Daoy (cell line): ENCODE results near the gene PAN2. TPM values are rescaled to one million over a fixed set of nuclear protein-coding genes. Genes with fewer than 3 reads are reported as not detected.
"Not testable (repeated sequence)": the region's sequence is repeated elsewhere in the genome, so short reads cannot be mapped to it uniquely, and the experiment has no call there.

Source experiments
- DNase-seq: peaks from one replicate; pipeline ENCODE4 v3.0.0-alpha.2; 2015; ENCODE audit warnings: low read depth
- total RNA-seq: library from RNA; depleted of rRNA; stranded (reverse); fragments of >200 nt; shearing (Covaris generic); gene quantifications from 2 replicates; pipeline ENCODE4 v1.2.3, GENCODE V29; 2014

Gene PAN2
- total RNA-seq, 1 experiment from 2014 or later: 19.9 TPM

DNA sequence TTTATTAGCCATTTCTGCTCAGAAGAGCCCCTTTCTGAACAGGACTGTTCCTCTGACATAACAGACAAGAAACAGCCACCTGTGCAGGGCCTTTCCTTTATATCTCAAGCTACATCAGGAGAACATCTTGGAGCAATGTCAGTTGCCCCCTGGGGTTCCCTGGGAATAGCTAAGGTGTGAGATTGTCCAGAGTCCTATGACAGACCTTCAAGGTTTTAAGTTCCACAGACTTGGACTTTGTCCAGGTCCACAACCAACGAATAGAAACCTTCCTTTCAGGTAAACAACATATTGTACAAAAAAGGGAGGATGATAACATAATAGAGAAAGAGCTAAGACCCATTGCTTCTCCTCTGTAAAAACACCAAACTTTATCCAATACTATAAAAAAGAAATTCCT is 7.8 kb upstream of the PAN2 start:
- DNase-seq: no peak

DNA sequence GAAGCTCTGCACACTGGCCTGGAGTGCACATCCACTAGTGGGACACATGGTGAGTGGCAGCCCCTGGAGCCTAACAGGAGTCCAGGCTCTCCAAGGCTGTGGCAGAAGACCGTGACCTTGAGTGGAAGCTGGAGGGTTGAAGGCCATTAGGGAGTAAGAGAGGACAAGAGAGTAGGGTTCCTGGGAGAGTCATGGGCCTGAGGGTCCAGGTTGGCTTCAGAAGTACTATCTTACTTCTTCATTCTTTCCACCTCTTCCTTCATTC is 5.3 kb upstream of the PAN2 start:
- no peak for DNase-seq

DNA sequence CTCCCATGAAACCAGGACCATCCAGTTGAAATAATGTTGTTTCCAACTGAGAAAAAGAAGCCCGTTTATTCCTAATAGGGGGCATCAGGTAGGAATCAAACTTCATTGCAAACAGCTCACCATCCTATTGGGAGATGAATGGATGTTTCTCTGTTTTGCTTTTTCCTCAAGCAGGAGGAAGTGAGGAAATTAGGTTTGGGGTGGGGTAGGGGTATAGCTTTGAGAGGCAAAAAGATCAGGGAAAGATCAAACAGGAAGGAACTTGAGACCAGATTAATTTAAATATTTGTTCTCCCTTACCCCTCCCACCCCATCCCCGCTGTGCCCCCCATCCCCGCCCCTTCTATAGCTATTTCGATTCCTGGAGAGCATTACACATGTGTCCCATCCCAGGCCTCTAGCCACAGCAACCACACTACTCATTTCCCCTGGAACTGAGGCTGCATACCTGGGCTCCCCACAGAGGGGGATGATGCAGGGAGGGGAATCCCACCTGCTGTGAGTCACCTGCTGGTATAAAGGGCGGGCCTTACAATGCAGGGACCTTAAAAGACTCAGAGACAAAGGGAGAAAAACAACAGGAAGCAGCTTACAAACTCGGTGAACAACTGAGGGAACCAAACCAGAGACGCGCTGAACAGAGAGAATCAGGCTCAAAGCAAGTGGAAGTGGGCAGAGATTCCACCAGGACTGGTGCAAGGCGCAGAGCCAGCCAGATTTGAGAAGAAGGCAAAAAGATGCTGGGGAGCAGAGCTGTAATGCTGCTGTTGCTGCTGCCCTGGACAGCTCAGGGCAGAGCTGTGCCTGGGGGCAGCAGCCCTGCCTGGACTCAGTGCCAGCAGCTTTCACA is 4.7 kb upstream of the PAN2 start, which contains the start of gene IL23A:
Gene IL23A, plus strand, starts transcription at position 577 of the 850 bp plus-strand sequence. Its CDS starts 161 bp downstream, at position 738.
- DNase-seq: peak; percentile 75

DNA sequence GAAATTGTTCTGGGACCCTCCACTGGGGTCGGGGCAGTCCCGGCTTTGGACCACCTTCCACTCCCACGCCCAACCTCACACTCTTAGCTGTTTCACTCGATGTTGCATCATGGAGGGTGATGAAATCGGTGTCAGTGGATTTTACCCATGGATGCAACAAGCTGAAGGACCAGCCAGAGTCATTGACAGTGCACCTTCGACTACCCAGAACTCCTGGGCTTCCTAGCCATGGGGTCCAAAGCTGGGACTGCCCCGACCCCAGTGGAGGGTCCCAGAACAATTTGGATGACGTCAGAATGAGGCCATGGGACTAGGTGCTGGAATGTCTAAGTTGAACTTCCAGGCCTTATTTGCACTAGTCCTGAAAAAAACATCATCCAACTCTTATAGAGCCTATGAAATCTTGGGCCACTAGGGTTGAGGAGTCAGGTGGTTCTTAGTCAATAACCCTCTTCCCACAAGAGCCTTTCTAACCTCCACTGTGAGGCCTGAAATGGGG is 4.0 kb upstream of the PAN2 start:
- DNase-seq: no peak

DNA sequence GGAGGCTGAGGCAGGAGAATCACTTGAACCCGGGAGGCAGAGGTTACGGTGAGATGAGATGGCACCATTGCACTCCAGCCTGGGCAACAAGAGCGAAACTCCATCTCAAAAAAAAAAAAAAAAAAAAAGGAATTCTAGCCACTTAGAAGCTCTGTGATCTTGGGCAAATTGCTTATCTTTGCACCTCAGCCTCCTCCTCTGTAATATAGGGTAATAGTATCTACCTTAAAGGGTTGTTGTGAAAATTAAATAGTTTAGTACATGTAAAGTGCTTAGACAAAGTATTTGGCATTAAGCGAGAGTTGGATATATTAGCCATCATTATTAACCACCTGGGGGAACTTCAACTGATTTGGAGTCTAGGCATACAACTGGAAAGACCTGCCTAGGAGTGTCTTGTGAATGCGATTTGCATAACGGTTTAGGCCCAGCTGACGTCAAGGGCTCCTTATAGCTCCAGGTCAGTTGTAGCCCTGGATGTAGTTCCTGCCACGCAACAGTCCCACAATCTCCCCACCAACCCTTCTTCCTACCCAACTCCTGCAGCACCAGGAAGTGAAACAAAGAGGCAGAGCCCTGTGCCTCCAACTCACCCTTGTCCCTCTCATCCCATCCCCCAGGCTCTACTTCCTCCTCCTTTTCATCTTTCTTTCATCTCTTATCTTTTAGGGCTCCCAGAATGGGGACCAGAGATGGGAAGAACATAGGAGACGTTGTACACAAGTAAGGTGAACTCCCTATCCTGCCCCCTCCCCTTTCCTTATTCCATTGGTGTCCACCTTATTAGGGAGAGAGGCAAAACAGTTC is 2.8 kb upstream of the PAN2 start:
- no peak for DNase-seq

DNA sequence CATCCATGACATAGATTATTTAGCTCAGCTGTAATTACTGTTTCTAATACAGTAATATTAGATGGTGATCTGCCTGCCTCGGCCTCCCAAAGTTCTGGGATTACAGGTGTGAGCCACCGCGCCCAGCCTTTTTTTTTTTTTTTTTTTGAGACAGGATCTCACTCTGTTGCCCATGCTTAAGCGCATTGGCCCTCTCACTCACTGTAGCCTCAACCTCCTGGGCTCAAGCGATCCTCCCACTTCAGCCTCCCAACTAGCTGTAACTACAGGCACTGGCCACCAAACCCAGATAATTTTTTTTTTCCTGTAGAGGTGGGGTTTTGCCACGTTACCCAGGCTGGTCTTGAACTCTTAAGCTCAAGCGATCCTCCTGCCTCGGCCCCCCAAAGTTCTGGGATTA is 1.7 kb upstream of the PAN2 start:
- not testable (repeated sequence) for DNase-seq

DNA sequence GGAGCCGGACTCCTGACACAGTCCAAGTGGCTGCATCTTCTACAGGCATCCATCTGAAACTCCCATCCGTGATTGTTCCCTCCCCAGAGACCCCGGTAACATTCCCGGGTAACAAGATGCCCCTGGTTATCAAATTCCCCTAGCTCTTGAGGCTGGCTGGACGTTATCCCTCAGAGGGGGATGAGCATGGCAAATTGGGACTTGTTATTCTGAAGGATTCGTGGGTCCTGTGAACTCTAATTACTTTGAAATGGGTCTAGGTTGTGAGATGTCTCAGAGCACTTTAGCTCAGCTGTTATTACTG is 642 bp upstream of the PAN2 start:
- DNase-seq: no peak

DNA sequence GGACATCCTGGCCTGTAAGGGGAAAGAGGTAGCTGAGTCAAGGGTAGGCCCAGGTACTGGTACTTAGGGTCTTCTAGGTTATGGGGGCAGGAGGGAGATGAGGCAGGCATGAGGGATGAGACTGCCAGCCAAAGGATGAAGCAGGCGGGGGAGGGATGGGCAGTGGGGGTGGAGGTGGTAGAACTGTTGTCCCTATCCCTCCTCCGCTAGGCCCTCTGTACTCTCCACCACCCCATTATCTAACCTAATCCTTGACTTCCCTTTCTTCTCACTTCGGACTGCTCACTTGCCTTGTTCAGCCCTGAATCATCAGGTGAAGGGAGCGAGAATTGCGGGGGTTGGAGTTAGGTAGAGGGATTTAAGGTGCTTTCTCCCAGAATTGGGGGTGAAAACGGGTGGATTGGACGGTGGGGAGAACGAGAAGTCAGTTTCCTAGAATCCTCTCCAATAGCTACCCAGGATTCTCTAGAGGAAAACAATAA is 562 bp downstream of the PAN2 start:
- DNase-seq: no peak

DNA sequence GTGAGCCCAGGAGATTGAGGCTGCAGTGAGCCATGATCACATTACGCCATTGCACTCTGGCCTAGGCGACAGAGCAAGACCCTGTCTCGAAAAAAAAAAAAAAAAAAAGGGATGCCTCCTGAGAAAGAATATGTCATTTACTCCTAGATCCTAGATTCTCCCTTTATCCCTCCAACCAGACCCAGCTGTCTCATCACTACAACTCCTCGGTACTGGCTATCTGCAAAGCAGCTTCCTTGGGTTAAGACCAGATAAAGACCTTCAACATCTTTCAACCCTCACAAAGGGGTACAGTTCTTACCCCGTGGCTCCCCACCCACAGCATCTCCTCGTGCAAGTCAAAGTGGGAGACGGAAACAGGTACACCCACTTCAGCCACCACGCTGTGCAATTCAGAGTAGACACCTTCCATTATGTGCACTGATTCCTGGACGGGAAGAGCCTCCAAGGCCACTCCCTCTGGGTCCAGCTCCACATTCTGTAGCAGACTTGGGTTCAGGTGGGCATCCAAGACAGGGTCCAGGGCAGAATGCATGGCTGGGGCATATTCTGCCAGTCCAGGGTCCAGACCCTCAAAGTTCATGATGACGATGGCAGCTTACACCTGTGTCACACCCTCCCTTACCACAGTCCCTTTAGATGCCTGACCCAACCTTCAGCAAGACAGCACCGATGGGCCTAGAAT is 1.1 kb downstream of the PAN2 start:
- DNase-seq: no peak

DNA sequence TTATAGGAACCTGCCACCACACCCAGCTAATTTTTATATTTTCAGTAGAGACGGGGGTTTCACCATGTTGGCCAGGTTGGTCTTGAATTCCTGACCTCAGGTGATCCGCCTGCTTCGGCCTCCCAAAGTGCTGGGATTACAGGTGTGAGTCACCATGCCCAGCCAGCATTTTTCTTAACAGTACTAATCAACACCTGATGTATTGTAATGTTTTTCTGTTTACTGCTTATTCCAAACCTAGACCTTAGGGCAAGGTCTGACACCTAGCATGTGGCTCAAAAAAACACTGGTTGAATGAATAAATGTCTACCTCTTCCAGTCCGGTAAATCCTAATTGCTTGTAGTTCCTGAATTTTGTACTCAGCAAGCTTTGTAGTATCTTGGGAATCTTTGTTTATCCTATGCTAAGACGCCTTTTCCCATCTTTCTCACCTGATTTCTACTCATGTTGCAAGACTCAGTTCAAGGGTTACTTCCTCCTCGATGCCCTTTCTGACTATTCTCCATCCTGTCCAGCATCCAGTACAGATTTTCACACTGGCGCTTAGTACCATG is 2.8 kb downstream of the PAN2 start:
- DNase-seq: no peak

DNA sequence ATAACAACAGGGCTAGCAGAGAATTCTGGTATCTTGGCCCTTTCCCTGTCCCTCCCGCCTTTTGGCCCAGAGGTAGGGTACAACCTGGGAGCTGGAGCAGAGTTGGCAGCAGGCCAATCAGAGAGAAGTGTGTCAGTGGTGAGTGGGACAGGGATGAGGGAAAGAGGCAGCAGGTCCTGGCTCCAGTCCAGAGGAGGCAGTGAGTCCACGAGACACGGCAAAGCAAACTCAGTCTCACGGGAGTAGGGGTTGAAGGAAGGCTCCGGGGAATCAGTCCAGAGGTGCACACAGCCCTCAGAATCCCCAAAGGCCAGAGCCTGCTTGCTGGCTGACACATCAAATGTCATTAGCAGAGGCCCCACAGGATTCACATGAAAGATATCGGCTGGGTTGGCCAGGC is 7.3 kb downstream of the PAN2 start:
- DNase-seq: peak; percentile 22

DNA sequence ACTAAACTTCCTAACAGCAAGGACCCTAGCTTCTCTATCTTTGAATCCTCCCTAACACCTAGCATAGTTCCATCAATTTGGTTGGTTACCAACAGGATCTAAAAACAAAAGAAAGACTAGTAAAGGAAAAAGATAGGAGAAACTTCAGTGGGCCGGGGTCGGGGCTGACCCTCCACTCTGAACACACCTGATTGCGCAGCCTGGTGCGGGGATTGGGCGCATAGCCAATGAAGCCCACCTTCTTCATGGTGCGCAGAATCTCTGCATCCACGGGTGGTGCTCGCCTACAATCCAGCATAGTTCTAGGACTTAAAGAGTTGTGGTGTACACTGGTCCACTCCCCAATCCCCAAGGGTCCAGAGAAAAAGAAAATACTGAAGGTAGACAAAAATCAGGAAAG is 7.7 kb downstream of the PAN2 start:
- no peak for DNase-seq

DNA sequence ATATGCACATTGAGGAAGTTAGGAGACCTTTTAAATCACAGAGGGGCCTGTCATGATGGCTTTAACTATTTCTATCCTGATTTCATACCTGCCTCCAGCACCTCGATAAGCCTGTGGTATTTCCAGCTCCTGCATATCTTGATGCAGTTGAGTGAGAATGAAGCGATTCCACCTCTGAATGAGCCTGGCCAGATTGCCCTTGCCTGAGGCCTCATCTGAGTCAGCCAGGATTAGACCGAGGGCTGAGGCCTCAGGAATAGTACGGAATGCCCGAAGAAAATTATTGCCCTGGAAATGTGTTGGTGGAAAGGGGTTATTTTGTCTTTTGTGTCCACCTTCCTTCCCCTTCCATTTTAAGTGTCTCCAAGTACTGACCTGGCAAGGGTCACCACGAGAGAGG is 9.6 kb downstream of the PAN2 start:
- DNase-seq: no peak

DNA sequence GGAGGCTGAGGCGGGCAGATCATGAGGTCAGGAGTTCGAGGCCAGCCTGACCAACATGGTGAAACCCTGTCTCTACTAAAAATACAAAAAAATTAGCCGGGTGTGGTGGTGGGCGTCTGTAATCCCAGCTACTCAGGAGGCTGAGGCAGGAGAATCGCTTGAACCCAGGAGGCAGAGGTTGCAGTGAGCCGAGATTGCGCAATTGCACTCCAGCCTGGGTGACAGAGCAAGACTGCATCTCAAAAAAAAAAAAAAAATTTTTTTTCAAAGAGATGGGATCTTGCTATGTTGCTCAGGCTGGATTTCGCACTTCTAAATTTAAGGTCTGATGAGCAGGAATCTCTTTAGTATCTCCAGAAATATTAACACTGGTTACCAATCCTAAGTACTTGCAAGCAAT is 12.2 kb downstream of the PAN2 start:
- DNase-seq: not testable (repeated sequence)

DNA sequence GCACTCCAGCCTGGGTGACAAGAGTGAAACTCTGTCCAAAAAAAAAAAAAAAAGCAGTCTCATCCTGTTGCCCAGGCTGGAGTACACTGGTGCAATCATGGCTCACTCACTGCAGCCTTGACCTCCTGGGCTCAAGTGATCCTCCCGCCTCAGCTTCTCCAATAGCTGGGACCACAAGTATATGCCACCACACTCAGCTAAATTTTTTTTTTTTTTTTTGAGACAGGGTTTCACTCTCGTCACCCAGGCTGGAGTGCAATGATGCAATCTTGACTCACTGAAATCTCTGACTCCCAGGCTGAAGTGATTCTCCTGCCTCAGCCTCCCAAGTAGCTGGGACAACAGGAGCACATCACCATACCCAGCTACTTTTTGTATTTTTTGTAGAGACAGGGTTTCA is 12.8 kb downstream of the PAN2 start:
- peak; percentile 22 for DNase-seq

DNA sequence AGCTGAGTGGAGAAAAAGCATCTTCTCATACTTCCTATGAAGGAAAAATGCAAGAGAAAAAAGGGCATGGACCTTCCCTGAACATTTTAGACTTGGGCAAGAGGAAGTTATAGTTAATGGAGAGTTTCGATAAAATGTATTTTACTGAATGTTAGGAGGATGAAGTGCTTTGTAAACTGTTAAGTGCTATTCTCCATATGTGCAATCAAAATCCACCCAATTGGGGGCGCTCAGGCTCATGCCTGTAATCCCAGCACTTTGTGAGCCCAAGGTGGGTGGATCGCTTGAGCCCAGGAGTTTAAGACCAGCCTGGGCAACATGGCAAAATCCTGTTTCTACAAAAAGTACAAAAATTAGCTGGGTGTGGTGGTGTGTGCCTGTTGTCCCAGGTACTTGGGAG is 16.1 kb downstream of the PAN2 start:
- no peak for DNase-seq

DNA sequence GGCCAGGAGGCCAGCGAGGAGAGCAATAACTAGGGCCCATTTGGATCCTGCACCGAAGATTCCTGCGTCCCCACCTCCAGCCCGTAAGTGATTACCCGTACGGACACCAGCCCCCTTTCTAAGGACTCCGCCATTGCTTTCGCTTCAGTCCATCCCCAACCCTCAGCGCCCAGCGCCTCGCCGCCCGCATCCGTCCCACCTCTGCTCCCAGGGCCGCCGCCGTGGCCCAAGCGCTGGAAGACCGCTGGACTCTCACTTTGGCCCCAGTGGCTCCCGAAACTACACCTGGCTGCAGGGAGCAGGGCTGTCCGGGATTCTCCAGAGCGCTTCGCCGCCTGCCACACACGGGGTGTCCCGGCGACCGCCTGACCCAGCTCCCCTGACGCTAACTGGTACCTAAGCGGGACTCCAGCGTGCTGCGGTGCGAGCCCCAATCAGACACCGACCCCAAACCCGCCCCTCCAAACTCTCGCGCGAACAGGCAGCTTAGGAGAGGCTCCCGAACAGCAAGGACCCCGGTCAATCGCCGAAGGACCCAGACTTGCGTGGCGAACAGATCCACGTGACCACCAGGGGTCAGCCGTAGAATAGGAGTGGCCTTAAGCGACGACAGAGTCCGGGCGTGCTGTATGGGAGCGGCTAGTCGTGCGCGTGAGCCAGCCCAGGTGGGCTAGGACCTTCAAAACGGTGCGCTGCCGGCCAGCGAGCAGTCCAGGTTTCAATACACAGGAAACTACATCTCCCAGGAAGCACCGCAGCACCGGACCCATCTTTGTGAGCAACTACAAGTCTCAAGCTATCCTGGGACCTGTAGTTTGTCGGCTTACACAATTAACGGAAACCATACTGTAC is 18.0 kb downstream of the PAN2 start, which contains the start of gene CNPY2:
Gene CNPY2, minus strand, starts transcription at position 367 of the 852 bp plus-strand sequence. CDS start 771 bp downstream, outside the sequence.
- peak; percentile 99 for DNase-seq

DNA sequence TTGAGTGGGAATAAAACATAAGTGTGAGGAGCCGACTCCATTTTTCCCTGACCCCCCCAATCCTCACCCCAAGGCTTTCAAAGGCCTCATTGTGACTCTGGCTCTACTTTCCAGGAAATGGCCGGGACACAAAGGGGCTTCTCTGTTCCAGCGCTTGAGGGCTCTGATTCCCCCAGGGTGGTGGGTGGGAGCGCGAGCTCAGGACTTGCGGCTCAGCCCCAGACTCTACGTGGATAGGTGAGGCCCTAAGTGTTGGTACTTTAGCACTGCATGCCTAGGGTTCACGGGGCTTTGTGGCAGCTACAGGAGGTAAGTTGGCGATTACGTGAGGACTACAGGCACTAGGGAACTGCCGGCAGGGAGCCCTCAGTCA is 18.6 kb downstream of the PAN2 start:
- DNase-seq: no peak

DNA sequence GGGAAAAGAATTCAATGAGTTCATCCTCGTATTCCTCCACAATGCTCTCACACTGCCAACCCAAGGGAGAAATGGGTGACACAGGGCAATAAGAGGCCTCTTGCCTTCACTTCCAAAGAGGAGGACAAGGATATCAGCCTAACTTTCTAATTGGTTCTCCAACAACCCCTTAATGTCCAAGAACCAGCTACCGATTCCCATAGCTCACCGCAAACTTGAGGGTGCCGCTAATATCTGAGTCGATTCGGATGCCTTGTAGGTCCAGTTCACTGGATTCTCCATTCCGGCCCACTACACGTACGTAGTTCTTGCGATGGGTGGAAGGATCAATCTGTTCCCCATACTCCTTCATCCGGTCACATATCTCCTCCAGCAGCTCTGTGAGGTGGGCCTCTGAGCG is 22.8 kb downstream of the PAN2 start:
- no peak for DNase-seq

DNA sequence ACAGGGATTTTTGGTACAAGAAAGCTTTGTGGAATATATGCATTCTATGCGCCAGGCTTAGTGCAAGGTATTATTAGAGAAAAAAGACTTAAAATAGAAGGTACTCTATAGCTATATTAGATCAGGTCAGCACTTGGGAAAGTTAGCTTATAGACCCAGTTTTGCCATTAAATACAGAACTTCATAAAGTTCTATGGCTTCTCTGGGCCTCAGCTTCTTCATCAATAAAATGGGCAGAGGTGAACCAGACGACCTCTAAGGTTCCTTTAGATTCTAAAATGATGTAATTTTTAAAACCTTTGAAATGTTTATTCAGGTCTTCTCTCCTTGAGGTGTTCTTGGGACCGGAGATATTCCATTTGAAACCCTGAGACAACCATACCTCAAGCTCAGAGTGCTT is 25.1 kb downstream of the PAN2 start:
- DNase-seq: no peak
